Measurements from ENCODE around the gene HELB. TPM values are rescaled to one million over a fixed set of nuclear protein-coding genes. Genes with fewer than 3 reads are reported as not detected.

HELB gene
- total and polyA plus RNA-seq, 10 of the 15 experiments (the other 5 are each of a cell fraction or from before 2014, with no cell fraction given), result 0.58 to 10.0 (median 4.4) TPM

- CTCF ChIA-PET, result no interaction called here
- peaks cover 0 to 13% of the 10 kb centered on the region in 2 experiments; a peak in 3 of 4 replicates for H3K36me3 ChIP-seq (ENCODE audit: control insufficient read depth in 2 of 2, insufficient read depth in 2 of 2, low read length in 1 of 2)
- TF ChIP-seq EGR1 (IDR thresholded peaks at IDR 0.05; ENCODE audit: borderline replicate concordance in 1 of 2, low read depth in 2 of 2, low read length in 2 of 2) (no peak), CTCF (IDR thresholded peaks at IDR 0.05 in 2 of 3, conservative IDR thresholded peaks at IDR 0.05 in 1 of 3; ENCODE audit: control insufficient read depth in 2 of 3, extremely low read depth in 1 of 3, insufficient read depth in 1 of 3, low read depth in 3 of 3, low read length in 3 of 3) (no peak), RAD21 (IDR thresholded peaks at IDR 0.05; ENCODE audit: insufficient read depth, low read depth, low read length) (no peak), MLLT1 (IDR thresholded peaks at IDR 0.05) (no peak), POLR2A (IDR thresholded peaks at IDR 0.05; ENCODE audit: low read depth, low read length) (no peak), PRDM15 (CRISPR knock-in tag; IDR thresholded peaks at IDR 0.05) (no peak), SMAD1 (IDR thresholded peaks at IDR 0.05; ENCODE audit: low read depth, partially characterized antibody) (no peak), RUNX3 (IDR thresholded peaks at IDR 0.05; ENCODE audit: low read length) (no peak), CHD1 (IDR thresholded peaks at IDR 0.05; ENCODE audit: low read depth, low read length) (no peak), PBX3 (IDR thresholded peaks at IDR 0.05; ENCODE audit: insufficient replicate concordance, low read depth, low read length) (no peak), CHD2 (IDR thresholded peaks at IDR 0.05; ENCODE audit: borderline replicate concordance, low read depth, low read length) (no peak), JUNB (IDR thresholded peaks at IDR 0.05) (no peak), DPF2 (IDR thresholded peaks at IDR 0.05) (no peak), KAT2A (conservative IDR thresholded peaks at IDR 0.05; ENCODE audit: control insufficient read depth, low read depth, low read length) (no peak), RELB (IDR thresholded peaks at IDR 0.05; ENCODE audit: low read depth) (no peak), SREBF1 (IDR thresholded peaks at IDR 0.05; ENCODE audit: low read length) (no peak)
These were observed 33.5 kb downstream of the HELB start for GRCh38 chr12:66335746-66336145.

More at GRCh38 chr12:66335746-66336145, 33.5 kb downstream of the HELB start:
- no TSS peak for BruUV-seq (replicated peaks)
- no peak overlapping the region for H3K4me3 ChIP-seq
- 70% methylated on average over 2 of the region's 2 CpGs for WGBS (ENCODE audit: insufficient coverage, insufficient replicate concordance, low lambda C conversion rate, missing lambda C conversion rate)
- in situ Hi-C loops (cut with MboI) (no loop called here), intact Hi-C loops (cut with micrococcal nuclease; ENCODE audit: unreplicated experiment) (no loop called here)
- no peaks in the 10 kb centered on the region for H3K79me2 ChIP-seq (ENCODE audit: control insufficient read depth, insufficient read depth, low read length)
- H4K20me1 ChIP-seq (ENCODE audit: control insufficient read depth, insufficient read depth), result no peaks in the 10 kb centered on the region
- ATAC-seq (no peak), FAIRE-seq (no peak), DNase-seq (ENCODE audit: low read depth, low spot score) (no peak)
- ChIA-PET RAD21 (ENCODE audit: unreplicated experiment) (no interaction called here), SMC1A (ENCODE audit: uncharacterized antibody, unreplicated experiment) (no interaction called here), POLR2A (no interaction called here)
- H3K4me1 ChIP-seq (ENCODE audit: control insufficient read depth, insufficient read depth, low read length), result no peaks in the 10 kb centered on the region
- no peaks in the 10 kb centered on the region for H3K27me3 ChIP-seq (replicated peaks in 1 of 2; ENCODE audit: control insufficient read depth in 2 of 2, insufficient read depth in 2 of 2, low read length in 1 of 2)
- H3K9ac ChIP-seq (ENCODE audit: control insufficient read depth, insufficient read depth, low read length), result no peak overlapping the region
- no peak overlapping the region for H3K27ac ChIP-seq (ENCODE audit: control insufficient read depth, insufficient read depth)
- no peak overlapping the region for H3K4me2 ChIP-seq (ENCODE audit: control insufficient read depth, insufficient read depth)
- no peak overlapping the region for H2AFZ ChIP-seq (ENCODE audit: control insufficient read depth, low read depth, low read length)
- no peaks in the 10 kb centered on the region for H3K9me3 ChIP-seq (replicated peaks; ENCODE audit: control insufficient read depth, insufficient read depth, low read length)
